CD8-positive, alpha-beta memory T cell (primary cell): ENCODE measurements around the gene TMPRSS4. TPM values are rescaled to one million over a fixed set of nuclear protein-coding genes. Genes with fewer than 3 reads are reported as not detected.
A peak's percentile ranks its signal among the peaks of the same experiment; 100 is the strongest.

ENCODE experiments used
- CTCF ChIA-PET: fragments of 350-600 bp; sonication (Branson Sonifier 250); formaldehyde crosslinking; loops from one replicate; lab custom pipeline; 2021; ENCODE audit warnings: antibody characterized with exemption; lab: Charles Lee
- POLR2A ChIA-PET: fragments of 350-600 bp; sonication (Branson Sonifier 250); formaldehyde crosslinking; loops from one replicate; lab custom pipeline; 2021; ENCODE audit warnings: antibody characterized with exemption; lab: Charles Lee
- DNase-seq, 5 donors: peaks; one replicate each; pipeline versions ENCODE4 v3.0.0 to v3.0.0-alpha.2; 2020 to 2022; ENCODE audit warnings: mixed read lengths in 1 of 5
- H3K27ac ChIP-seq: one replicate; pipeline ENCODE4 v1.7.0; 2013; ENCODE audit warnings: low read depth, mild to moderate bottlenecking, low read length, moderate library complexity
- H3K27me3 ChIP-seq: 2 replicates; pipeline ENCODE4 v1.7.0; 2013; ENCODE audit warnings: low read length, mild to moderate bottlenecking; ENCODE audit not compliant: insufficient read depth, poor library complexity, severe bottlenecking
- H3K36me3 ChIP-seq: 2 replicates; pipeline ENCODE4 v1.7.0; 2013; ENCODE audit warnings: mild to moderate bottlenecking, low read length, moderate library complexity; ENCODE audit not compliant: insufficient read depth
- H3K4me1 ChIP-seq: 2 replicates; pipeline ENCODE4 v1.7.0; 2013; ENCODE audit warnings: mild to moderate bottlenecking, low read length, moderate library complexity; ENCODE audit not compliant: insufficient read depth
- H3K4me3 ChIP-seq: 2 replicates; pipeline ENCODE4 v1.7.0; 2013; ENCODE audit warnings: mild to moderate bottlenecking, low read length
- H3K9me3 ChIP-seq: 2 replicates; pipeline ENCODE4 v1.7.0; 2013; ENCODE audit warnings: mild to moderate bottlenecking, low read length
- H3K27ac Mint-ChIP-seq, 8 donors: one replicate each; pipeline ENCODE4 v1.8.0; 2020 to 2021; ENCODE audit warnings: mixed read lengths in 8 of 8, mild to moderate bottlenecking in 6 of 8, inconsistent platforms in 3 of 8, moderate library complexity in 3 of 8
- H3K27me3 Mint-ChIP-seq, 2 donors: one replicate each; pipeline ENCODE4 v1.8.0; 2020 to 2021; ENCODE audit warnings: mixed read lengths in 2 of 2, mild to moderate bottlenecking in 1 of 2, moderate library complexity in 1 of 2
- H3K36me3 Mint-ChIP-seq, 3 donors: one replicate each; pipeline ENCODE4 v1.8.0; 2020 to 2021; ENCODE audit warnings: mixed read lengths in 3 of 3, inconsistent platforms in 1 of 3, mild to moderate bottlenecking in 1 of 3
- H3K4me1 Mint-ChIP-seq, 3 donors: one replicate each; pipeline ENCODE4 v1.8.0; 2020 to 2021; ENCODE audit warnings: mixed read lengths in 3 of 3, inconsistent platforms in 1 of 3, mild to moderate bottlenecking in 1 of 3
- H3K4me3 Mint-ChIP-seq, 7 donors: one replicate each; pipeline ENCODE4 v1.8.0; 2020 to 2021; ENCODE audit warnings: mixed read lengths in 7 of 7, mild to moderate bottlenecking in 6 of 7, moderate library complexity in 4 of 7, inconsistent platforms in 2 of 7
- H3K9me3 Mint-ChIP-seq, 5 donors: one replicate each; pipeline ENCODE4 v1.8.0; 2020 to 2022; ENCODE audit warnings: mixed read lengths in 5 of 5, mild to moderate bottlenecking in 3 of 5, moderate library complexity in 2 of 5, inconsistent platforms in 1 of 5
- polyA plus RNA-seq: library from polyadenylated mRNA; unstranded; fragments of 300-500 nt; fragmentation: Illumina TruSeq; gene quantifications from one replicate; pipeline ENCODE4 v1.2.3, GENCODE V29; 2021
- total RNA-seq, 2 experiments: library from RNA; stranded (reverse); gene quantifications; one replicate each; pipeline ENCODE4 v1.2.3, GENCODE V29; 2021

TMPRSS4 gene
- not detected for total RNA-seq
- not detected for polyA plus RNA-seq

- Mint-ChIP-seq H3K4me3 (peak within 1 kb of the TSS in 1 of 7 donors; percentile 32), H3K36me3 (peaks cover 0 to 2% (median 0%) of the 10 kb centered on the region in 3 donors), H3K27ac (peak within 1 kb of the TSS in 1 of 8 donors; percentile 64), H3K9me3 (no peaks in the 10 kb centered on the region), H3K27me3 (peaks cover 9 to 45% of the 10 kb centered on the region in 2 donors), H3K4me1 (peaks cover 5 to 39% (median 7%) of the 10 kb centered on the region in 3 donors)
- Histone ChIP-seq H3K27me3 (no peaks in the 10 kb centered on the region), H3K4me1 (no peaks in the 10 kb centered on the region), H3K9me3 (no peaks in the 10 kb centered on the region), H3K27ac (no peak within 1 kb of the TSS), H3K36me3 (no peaks in the 10 kb centered on the region), H3K4me3 (no peak within 1 kb of the TSS)
- CTCF ChIA-PET = interaction anchor here (1.2 kb wide), 1 partner anchor 269 kb away, joined by 3 read pairs; no protein-coding TSS in a partner anchor
- POLR2A ChIA-PET = no interaction called here
- DNase-seq = no peak
Measured at GRCh38 chr11:118076754-118077281, at the start of gene TMPRSS4. Gene TMPRSS4, plus strand, starts transcription at chr11:118077078. Its CDS starts 225 bp downstream, at chr11:118077303.

- Mint-ChIP-seq H3K4me3 (peak overlapping the region in 1 of 7 donors; percentile 44), H3K9me3 (no peaks in the 10 kb centered on the region), H3K27ac (peak overlapping the region in 1 of 8 donors; percentile 70), H3K27me3 (peaks cover 0 to 1% of the 10 kb centered on the region in 2 donors), H3K4me1 (peaks cover 26 to 54% (median 44%) of the 10 kb centered on the region in 3 donors), H3K36me3 (peaks cover 0 to 3% (median 0%) of the 10 kb centered on the region in 3 donors)
- Histone ChIP-seq H3K27me3 (no peaks in the 10 kb centered on the region), H3K36me3 (no peaks in the 10 kb centered on the region), H3K27ac (no peak overlapping the region), H3K4me1 (peaks cover 7% of the 10 kb centered on the region), H3K4me3 (no peak overlapping the region), H3K9me3 (no peaks in the 10 kb centered on the region)
- CTCF ChIA-PET = no interaction called here
- POLR2A ChIA-PET = no interaction called here
- DNase-seq = no peak
Measured at GRCh38 chr11:118027694-118028093, 49.2 kb upstream of the TMPRSS4 start.

GRCh38 chr11:118028626-118029025 lies 48.3 kb upstream of the TMPRSS4 start:
- Histone ChIP-seq H3K27me3 (no peaks in the 10 kb centered on the region), H3K9me3 (no peaks in the 10 kb centered on the region), H3K36me3 (no peaks in the 10 kb centered on the region), H3K27ac (no peak overlapping the region), H3K4me1 (peaks cover 7% of the 10 kb centered on the region), H3K4me3 (no peak overlapping the region)
- POLR2A ChIA-PET = interaction anchor here (1.0 kb wide), 2 partner anchors 20 to 28 kb away, joined by 4 to 6 read pairs; no protein-coding TSS in a partner anchor
- no peaks in the 10 kb centered on the region for H3K27me3 Mint-ChIP-seq
- no peak for DNase-seq
- H3K9me3 Mint-ChIP-seq = no peaks in the 10 kb centered on the region
- H3K4me3 Mint-ChIP-seq = no peak overlapping the region
- peaks cover 0 to 3% (median 0%) of the 10 kb centered on the region in 3 donors for H3K36me3 Mint-ChIP-seq
- H3K4me1 Mint-ChIP-seq = peaks cover 28 to 56% (median 51%) of the 10 kb centered on the region in 3 donors
- CTCF ChIA-PET = interaction anchor here (1.1 to 1.6 kb wide), 3 partner anchors 8 to 40 kb away, joined by 3 to 6 read pairs (median 5); no protein-coding TSS in a partner anchor
- H3K27ac Mint-ChIP-seq = peak overlapping the region in 1 of 8 donors; percentile 32

- H3K9me3 Mint-ChIP-seq = peaks cover 0 to 2% (median 0%) of the 10 kb centered on the region in 5 donors
- Histone ChIP-seq H3K27ac (no peak overlapping the region), H3K9me3 (no peaks in the 10 kb centered on the region), H3K27me3 (no peaks in the 10 kb centered on the region), H3K4me1 (peaks cover 7% of the 10 kb centered on the region), H3K36me3 (no peaks in the 10 kb centered on the region), H3K4me3 (no peak overlapping the region)
- peak overlapping the region in 5 of 8 donors; percentile 23 to 76 (median 64) for H3K27ac Mint-ChIP-seq
- DNase-seq = no peak
- peaks cover 0 to 4% (median 3%) of the 10 kb centered on the region in 3 donors for H3K36me3 Mint-ChIP-seq
- H3K4me3 Mint-ChIP-seq = peak overlapping the region in 3 of 7 donors; percentile 8 to 33 (median 16)
- H3K4me1 Mint-ChIP-seq = peaks cover 40 to 67% (median 59%) of the 10 kb centered on the region in 3 donors
- H3K27me3 Mint-ChIP-seq = no peaks in the 10 kb centered on the region
- CTCF ChIA-PET = interaction anchor here (2.5 kb wide), 1 partner anchor 20 kb away, joined by 9 read pairs; no protein-coding TSS in a partner anchor
- POLR2A ChIA-PET = no interaction called here
Measured at GRCh38 chr11:118033443-118033842, 43.4 kb upstream of the TMPRSS4 start.

GRCh38 chr11:118042141-118042540 lies 34.7 kb upstream of the TMPRSS4 start:
- no peaks in the 10 kb centered on the region for H3K27me3 ChIP-seq
- no peaks in the 10 kb centered on the region for H3K9me3 ChIP-seq
- Mint-ChIP-seq H3K27ac (peak overlapping the region; percentile 43 to 94 (median 86)), H3K9me3 (no peaks in the 10 kb centered on the region), H3K36me3 (no peaks in the 10 kb centered on the region), H3K27me3 (no peaks in the 10 kb centered on the region), H3K4me3 (peak overlapping the region in 4 of 7 donors; percentile 21 to 44 (median 38)), H3K4me1 (peaks cover 68 to 90% (median 89%) of the 10 kb centered on the region in 3 donors)
- DNase-seq = no peak
- no peaks in the 10 kb centered on the region for H3K36me3 ChIP-seq
- H3K27ac ChIP-seq = no peak overlapping the region
- peaks cover 55% of the 10 kb centered on the region for H3K4me1 ChIP-seq
- POLR2A ChIA-PET = interaction anchor here (0.6 kb wide), 3 partner anchors 38 to 163 kb away, joined by 3 to 4 read pairs (median 4); no protein-coding TSS in a partner anchor
- H3K4me3 ChIP-seq = no peak overlapping the region
- CTCF ChIA-PET = interaction anchor here (0.9 to 2.5 kb wide), 6 partner anchors 10 to 95 kb away, joined by 3 to 8 read pairs (median 5); partner anchors contain the start of gene IL10RA

- H3K27ac ChIP-seq = no peak overlapping the region
- Mint-ChIP-seq H3K27ac (peak overlapping the region in 7 of 8 donors; percentile 43 to 94 (median 88)), H3K36me3 (no peaks in the 10 kb centered on the region), H3K9me3 (no peaks in the 10 kb centered on the region), H3K4me1 (peaks cover 70 to 90% (median 89%) of the 10 kb centered on the region in 3 donors), H3K4me3 (peak overlapping the region in 3 of 7 donors; percentile 16 to 42 (median 37)), H3K27me3 (no peaks in the 10 kb centered on the region)
- no peaks in the 10 kb centered on the region for H3K9me3 ChIP-seq
- no peaks in the 10 kb centered on the region for H3K27me3 ChIP-seq
- ChIA-PET POLR2A (interaction anchor here (0.6 kb wide), 1 partner anchor 50 kb away, joined by 4 read pairs; no protein-coding TSS in a partner anchor), CTCF (interaction anchor here (1.1 to 1.4 kb wide), 4 partner anchors 10 to 96 kb away, joined by 3 to 7 read pairs (median 5); no protein-coding TSS in a partner anchor)
- peak in 1 of 5 donors; percentile 41 for DNase-seq
- no peak overlapping the region for H3K4me3 ChIP-seq
- H3K4me1 ChIP-seq = peaks cover 62% of the 10 kb centered on the region
- H3K36me3 ChIP-seq = no peaks in the 10 kb centered on the region
Measured at GRCh38 chr11:118042796-118043195, 34.1 kb upstream of the TMPRSS4 start.

GRCh38 chr11:118045191-118045590 lies 31.7 kb upstream of the TMPRSS4 start:
- peaks cover 79 to 94% (median 93%) of the 10 kb centered on the region in 3 donors for H3K4me1 Mint-ChIP-seq
- POLR2A ChIA-PET = interaction anchor here (0.9 to 5.2 kb wide), 4 partner anchors 38 to 59 kb away, joined by 6 to 29 read pairs (median 8); partner anchors contain the start of gene IL10RA
- no peaks in the 10 kb centered on the region for H3K9me3 Mint-ChIP-seq
- no peaks in the 10 kb centered on the region for H3K36me3 Mint-ChIP-seq
- H3K27ac Mint-ChIP-seq = peak overlapping the region; percentile 89 to 99 (median 96)
- H3K27me3 ChIP-seq = no peaks in the 10 kb centered on the region
- no peak for DNase-seq
- H3K36me3 ChIP-seq = no peaks in the 10 kb centered on the region
- CTCF ChIA-PET = interaction anchor here (0.7 to 3.0 kb wide), 12 partner anchors 8 to 228 kb away, joined by 3 to 9 read pairs (median 4); partner anchors contain the start of gene IL10RA
- peak overlapping the region in 6 of 7 donors; percentile 18 to 56 (median 46) for H3K4me3 Mint-ChIP-seq
- H3K9me3 ChIP-seq = no peaks in the 10 kb centered on the region
- H3K4me3 ChIP-seq = no peak overlapping the region
- no peak overlapping the region for H3K27ac ChIP-seq
- H3K27me3 Mint-ChIP-seq = no peaks in the 10 kb centered on the region
- H3K4me1 ChIP-seq = peaks cover 84% of the 10 kb centered on the region
